Caco-2 (cell line): ENCODE measurements around the gene CFAP221. TPM values are rescaled to one million over a fixed set of nuclear protein-coding genes. Genes with fewer than 3 reads are reported as not detected.

Experiments used
- BruUV-seq: library from RNA; stranded (reverse); fragments of 400-500 nt; replicated peaks from 2 replicates; lab custom pipeline; 2021; lab: Mats Ljungman, UMichigan
- CTCF ChIA-PET: fragments of 300-600 bp; sonication (Branson Sonifier 250); formaldehyde crosslinking; loops from one replicate; lab custom pipeline; 2022; ENCODE audit warnings: antibody characterized with exemption; lab: Charles Lee
- POLR2A ChIA-PET: fragments of 300-600 bp; sonication (Branson Sonifier 250); formaldehyde crosslinking; loops from one replicate; lab custom pipeline; 2022; ENCODE audit warnings: antibody characterized with exemption; lab: Charles Lee
- DNase-seq, 2 experiments: peaks; one replicate each; pipeline versions ENCODE4 v3.0.0 to v3.0.0-alpha.2; 2020 to 2022
- H3K27me3 ChIP-seq: replicated peaks from 2 replicates; pipeline ENCODE4 v1.6.0; 2011; ENCODE audit warnings: low read length; ENCODE audit not compliant: control insufficient read depth, insufficient read depth
- H3K36me3 ChIP-seq: 2 replicates; pipeline ENCODE4 v1.5.1; 2011; ENCODE audit warnings: low read length; ENCODE audit not compliant: control insufficient read depth, insufficient read depth
- H3K4me1 ChIP-seq: fragments of 250-450 bp; sonication (Bioruptor Pico); 2 replicates; pipeline ENCODE4 v1.5.1; 2020; ENCODE audit warnings: mild to moderate bottlenecking
- H3K4me3 ChIP-seq: 2 replicates; pipeline ENCODE4 v1.5.1; 2011; ENCODE audit warnings: low read depth, mild to moderate bottlenecking, control low read depth, low read length
- H3K9me3 ChIP-seq: fragments of 250-450 bp; sonication (Bioruptor Pico); 2 replicates; pipeline ENCODE4 v1.5.1; 2020; ENCODE audit warnings: mild to moderate bottlenecking, moderate library complexity
- H3K27ac Mint-ChIP-seq: one replicate; pipeline ENCODE4 v1.8.0; 2022; ENCODE audit warnings: mixed read lengths; ENCODE audit not compliant: unreplicated experiment
- H3K27me3 Mint-ChIP-seq: one replicate; pipeline ENCODE4 v1.8.0; 2022; ENCODE audit warnings: mixed read lengths; ENCODE audit not compliant: insufficient read depth, unreplicated experiment
- H3K36me3 Mint-ChIP-seq: one replicate; pipeline ENCODE4 v1.8.0; 2022; ENCODE audit warnings: mild to moderate bottlenecking, mixed read lengths; ENCODE audit not compliant: insufficient read depth, unreplicated experiment
- H3K4me1 Mint-ChIP-seq: one replicate; pipeline ENCODE4 v1.8.0; 2022; ENCODE audit warnings: low read depth, mixed read lengths; ENCODE audit not compliant: unreplicated experiment
- H3K4me3 Mint-ChIP-seq: one replicate; pipeline ENCODE4 v1.8.0; 2022; ENCODE audit warnings: mild to moderate bottlenecking, moderate library complexity, mixed read lengths; ENCODE audit not compliant: unreplicated experiment
- H3K9me3 Mint-ChIP-seq: one replicate; pipeline ENCODE4 v1.8.0; 2022; ENCODE audit warnings: mixed read lengths; ENCODE audit not compliant: unreplicated experiment
- intact Hi-C: fragments of 100-400 bp; cut with micrococcal nuclease; formaldehyde crosslinking; loops from one replicate; pipeline ENCODE4 v1.10.0; 2022; ENCODE audit not compliant: unreplicated experiment
- total RNA-seq: library from RNA; stranded (reverse); gene quantifications from 2 replicates; pipeline ENCODE4 v1.2.3, GENCODE V29; 2022
- TF ChIP-seq, protein P1 (sequence below), 2 experiments: fragments of 200-600 bp in 1 of 2; IDR thresholded peaks; 1 replicate in 1 of 2; 2 replicates in 1 of 2; pipeline versions ENCODE4 v1.5.1 to v1.8.0; 2011 to 2022; ENCODE audit warnings: antibody characterized with exemption in 1 of 2, control low read depth in 1 of 2, inconsistent platforms in 1 of 2, low read depth in 1 of 2, low read length in 1 of 2, mild to moderate bottlenecking in 1 of 2, moderate library complexity in 1 of 2; ENCODE audit not compliant: insufficient read depth in 1 of 2, severe bottlenecking in 1 of 2, unreplicated experiment in 1 of 2

CFAP221 gene
- total RNA-seq, 1 experiment from 2014 or later = not detected

DNA sequence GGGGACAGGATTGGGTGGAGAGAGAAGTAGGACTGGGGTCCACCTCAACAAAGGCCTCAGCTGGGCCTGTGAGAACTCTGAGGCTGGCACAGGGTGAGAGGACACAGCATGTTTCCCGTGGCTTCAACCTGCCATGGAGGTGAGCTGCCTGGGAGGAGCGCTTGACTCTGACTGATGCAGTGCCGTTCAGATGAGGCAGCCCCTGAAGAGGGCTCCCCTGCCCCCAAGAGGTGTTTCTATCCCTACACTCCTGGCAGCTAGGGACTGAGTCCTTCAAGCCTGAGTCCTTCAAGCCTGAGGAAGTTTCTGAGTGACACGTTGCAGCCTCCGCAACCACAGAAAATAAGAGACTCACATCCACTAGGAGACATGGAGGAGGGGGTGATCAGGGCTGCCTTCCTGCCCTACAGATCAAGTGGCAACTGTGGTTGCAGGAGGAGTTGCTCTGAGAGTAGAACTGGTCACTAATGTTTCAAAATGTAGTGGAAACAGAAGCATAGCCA lies 85.1 kb downstream of the CFAP221 start:
- no peak for DNase-seq
- Histone ChIP-seq H3K4me3 (no peak overlapping the region), H3K36me3 (no peaks in the 10 kb centered on the region), H3K4me1 (no peaks in the 10 kb centered on the region), H3K9me3 (peaks cover 11% of the 10 kb centered on the region; the same call in 1 of the 2 replicates), H3K27me3 (no peaks in the 10 kb centered on the region)
- Mint-ChIP-seq H3K4me3 (no peak overlapping the region), H3K27ac (no peak overlapping the region), H3K36me3 (no peaks in the 10 kb centered on the region), H3K9me3 (peaks cover 3% of the 10 kb centered on the region), H3K27me3 (no peaks in the 10 kb centered on the region), H3K4me1 (no peaks in the 10 kb centered on the region)
- ChIA-PET POLR2A (no interaction called here), CTCF (no interaction called here)
- intact Hi-C loops = no loop called here
- TF ChIP-seq, protein P1, sequence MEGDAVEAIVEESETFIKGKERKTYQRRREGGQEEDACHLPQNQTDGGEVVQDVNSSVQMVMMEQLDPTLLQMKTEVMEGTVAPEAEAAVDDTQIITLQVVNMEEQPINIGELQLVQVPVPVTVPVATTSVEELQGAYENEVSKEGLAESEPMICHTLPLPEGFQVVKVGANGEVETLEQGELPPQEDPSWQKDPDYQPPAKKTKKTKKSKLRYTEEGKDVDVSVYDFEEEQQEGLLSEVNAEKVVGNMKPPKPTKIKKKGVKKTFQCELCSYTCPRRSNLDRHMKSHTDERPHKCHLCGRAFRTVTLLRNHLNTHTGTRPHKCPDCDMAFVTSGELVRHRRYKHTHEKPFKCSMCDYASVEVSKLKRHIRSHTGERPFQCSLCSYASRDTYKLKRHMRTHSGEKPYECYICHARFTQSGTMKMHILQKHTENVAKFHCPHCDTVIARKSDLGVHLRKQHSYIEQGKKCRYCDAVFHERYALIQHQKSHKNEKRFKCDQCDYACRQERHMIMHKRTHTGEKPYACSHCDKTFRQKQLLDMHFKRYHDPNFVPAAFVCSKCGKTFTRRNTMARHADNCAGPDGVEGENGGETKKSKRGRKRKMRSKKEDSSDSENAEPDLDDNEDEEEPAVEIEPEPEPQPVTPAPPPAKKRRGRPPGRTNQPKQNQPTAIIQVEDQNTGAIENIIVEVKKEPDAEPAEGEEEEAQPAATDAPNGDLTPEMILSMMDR (IDR thresholded peaks at IDR 0.05; ENCODE audit: insufficient read depth in 1 of 2, low read depth in 1 of 2, low read length in 1 of 2, severe bottlenecking in 1 of 2, unreplicated experiment in 1 of 2) = no peak
- BruUV-seq = no TSS peak

DNA sequence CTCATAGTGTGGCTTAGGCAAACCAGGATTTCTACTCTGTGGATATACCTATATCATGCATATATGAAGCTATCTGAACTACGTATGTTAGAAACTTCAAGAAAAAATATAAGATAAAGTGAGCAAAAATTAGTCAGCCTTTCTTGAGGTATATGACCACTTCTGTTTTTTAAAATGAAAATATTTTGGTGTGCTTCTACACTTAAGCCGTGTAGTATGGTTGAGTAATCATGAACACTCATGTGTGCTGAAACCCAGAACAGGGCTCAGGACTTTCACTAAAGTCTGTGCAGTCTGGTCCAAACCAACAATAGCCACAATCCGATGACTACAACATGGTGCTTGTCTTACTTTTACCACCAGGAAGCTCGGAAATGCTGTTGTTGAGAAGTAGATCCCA lies 85.9 kb downstream of the CFAP221 start:
- Mint-ChIP-seq H3K27me3 (peaks cover 3% of the 10 kb centered on the region), H3K27ac (no peak overlapping the region), H3K4me1 (no peaks in the 10 kb centered on the region), H3K9me3 (peaks cover 8% of the 10 kb centered on the region), H3K36me3 (no peaks in the 10 kb centered on the region), H3K4me3 (no peak overlapping the region)
- POLR2A ChIA-PET = no interaction called here
- intact Hi-C loops = no loop called here
- TF ChIP-seq, protein P1 (IDR thresholded peaks at IDR 0.05; ENCODE audit: insufficient read depth in 1 of 2, low read depth in 1 of 2, low read length in 1 of 2, severe bottlenecking in 1 of 2, unreplicated experiment in 1 of 2) = no peak
- CTCF ChIA-PET = interaction anchor here (0.6 kb wide), 1 partner anchor 73 kb away, joined by 3 read pairs; no protein-coding TSS in a partner anchor
- DNase-seq = no peak
- Histone ChIP-seq H3K9me3 (peaks cover 11% of the 10 kb centered on the region; the same call in 1 of the 2 replicates), H3K27me3 (no peaks in the 10 kb centered on the region), H3K4me3 (no peak overlapping the region), H3K36me3 (no peaks in the 10 kb centered on the region), H3K4me1 (no peaks in the 10 kb centered on the region)
- no TSS peak for BruUV-seq

DNA sequence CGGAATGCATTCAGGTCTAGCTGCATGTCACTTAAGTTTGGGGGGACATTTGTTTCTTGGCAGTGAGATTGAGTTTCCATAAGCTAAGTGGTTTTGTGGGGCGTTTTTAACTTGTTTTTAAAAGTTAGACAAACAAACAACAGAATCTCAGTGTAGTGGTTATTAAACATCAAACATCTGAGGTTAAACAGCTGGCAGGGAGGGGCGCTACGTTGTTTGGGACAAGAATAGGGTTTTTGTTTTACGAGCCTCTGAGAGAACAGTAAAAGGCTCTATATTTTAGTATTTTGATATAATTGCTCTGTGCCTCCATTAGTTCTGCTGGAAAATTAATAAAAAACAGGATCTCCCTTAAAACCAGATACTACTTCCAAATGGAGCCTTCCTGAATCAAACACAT lies 93.1 kb downstream of the CFAP221 start:
- H3K36me3 Mint-ChIP-seq = no peaks in the 10 kb centered on the region
- ChIA-PET POLR2A (no interaction called here), CTCF (no interaction called here)
- peaks cover 7% of the 10 kb centered on the region; the same call in 1 of the 2 replicates for H3K9me3 ChIP-seq
- H3K4me3 ChIP-seq = no peak overlapping the region
- no peaks in the 10 kb centered on the region for H3K27me3 ChIP-seq
- no peaks in the 10 kb centered on the region for H3K4me1 ChIP-seq
- H3K27ac Mint-ChIP-seq = no peak overlapping the region
- TF ChIP-seq, protein P1 (IDR thresholded peaks at IDR 0.05; ENCODE audit: insufficient read depth in 1 of 2, low read depth in 1 of 2, low read length in 1 of 2, severe bottlenecking in 1 of 2, unreplicated experiment in 1 of 2) = no peak
- H3K9me3 Mint-ChIP-seq = peaks cover 8% of the 10 kb centered on the region
- peaks cover 30% of the 10 kb centered on the region for H3K27me3 Mint-ChIP-seq
- no TSS peak for BruUV-seq
- H3K4me3 Mint-ChIP-seq = no peak overlapping the region
- intact Hi-C loops = no loop called here
- H3K36me3 ChIP-seq = no peaks in the 10 kb centered on the region
- no peak for DNase-seq
- peaks cover 5% of the 10 kb centered on the region for H3K4me1 Mint-ChIP-seq
